ENCODE measurements around the gene KCTD17. TPM values are rescaled to one million over a fixed set of nuclear protein-coding genes. Genes with fewer than 3 reads are reported as not detected.
"Not testable (repeated sequence)": the region's sequence is repeated elsewhere in the genome, so short reads cannot be mapped to it uniquely, and the experiment has no call there.

The KCTD17 gene
- total RNA-seq, 1 donor from 2014 or later = 11.0 TPM

DNA sequence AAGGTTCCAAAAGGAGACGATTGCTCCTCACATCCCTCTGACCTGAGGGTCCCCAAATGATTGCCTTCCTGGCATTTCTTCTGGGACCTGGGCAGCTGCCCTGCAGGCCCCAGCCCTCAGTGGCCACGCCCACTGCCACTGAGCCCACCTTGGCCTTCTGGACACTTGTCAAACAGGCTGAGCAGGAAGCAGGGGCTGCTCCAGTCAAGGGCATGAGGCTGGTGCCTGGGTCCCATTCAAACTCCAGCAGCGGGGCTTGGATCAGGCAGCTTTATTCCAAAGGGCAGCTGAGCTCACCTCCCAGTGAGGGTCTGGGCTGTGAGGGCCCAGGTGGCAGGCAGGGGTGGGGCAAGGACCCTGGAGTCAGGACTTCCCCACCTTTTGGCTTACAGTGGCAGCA is 13.6 kb downstream of the KCTD17 start:
- Histone ChIP-seq H3K4me3 (ENCODE audit: low read length in 3 of 3) (no peak overlapping the region), H3K9ac (ENCODE audit: low read depth in 1 of 3, low read length in 3 of 3) (no peak overlapping the region), H3K36me3 (ENCODE audit: control insufficient read depth in 3 of 3, insufficient read depth in 3 of 3, low read length in 3 of 3) (no peaks in the 10 kb centered on the region), H3K27me3 (ENCODE audit: control insufficient read depth in 3 of 3, insufficient read depth in 3 of 3, low read length in 3 of 3) (peaks cover 30 to 38% (median 33%) of the 10 kb centered on the region in 3 donors), H3K4me1 (ENCODE audit: control insufficient read depth in 3 of 3, insufficient read depth in 3 of 3, low read length in 3 of 3) (no peaks in the 10 kb centered on the region), H3K9me3 (ENCODE audit: control insufficient read depth in 3 of 3, low read length in 3 of 3) (no peaks in the 10 kb centered on the region), H3K27ac (ENCODE audit: low read depth, low read length) (no peak overlapping the region)

DNA sequence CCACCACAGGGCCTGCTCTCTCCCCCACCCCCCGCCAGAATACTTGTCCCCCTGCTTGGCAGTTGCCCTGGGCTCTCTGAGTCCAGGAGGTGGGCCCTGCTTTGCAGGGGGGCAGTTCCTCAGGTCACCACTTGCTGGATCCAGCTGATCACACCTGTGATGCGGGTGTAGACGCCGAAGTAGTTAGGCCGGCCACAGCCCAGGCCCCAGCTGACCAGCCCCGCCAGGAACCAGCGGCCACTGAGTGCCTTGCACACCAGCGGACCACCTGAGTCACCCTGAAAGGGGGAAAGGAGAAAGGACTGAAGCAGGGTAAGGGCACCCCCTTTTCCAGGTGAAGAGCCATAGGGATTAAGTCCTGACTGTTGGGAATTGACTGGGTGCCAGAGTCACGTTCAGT is 14.4 kb downstream of the KCTD17 start:
- Histone ChIP-seq H3K36me3 (ENCODE audit: control insufficient read depth in 3 of 3, insufficient read depth in 3 of 3, low read length in 3 of 3) (no peaks in the 10 kb centered on the region), H3K9me3 (ENCODE audit: control insufficient read depth in 3 of 3, low read length in 3 of 3) (no peaks in the 10 kb centered on the region), H3K27me3 (ENCODE audit: control insufficient read depth in 3 of 3, insufficient read depth in 3 of 3, low read length in 3 of 3) (peaks cover 36 to 43% (median 41%) of the 10 kb centered on the region in 3 donors), H3K4me1 (ENCODE audit: control insufficient read depth in 3 of 3, insufficient read depth in 3 of 3, low read length in 3 of 3) (no peaks in the 10 kb centered on the region), H3K9ac (ENCODE audit: low read depth in 1 of 3, low read length in 3 of 3) (no peak overlapping the region), H3K4me3 (ENCODE audit: low read length in 3 of 3) (no peak overlapping the region), H3K27ac (ENCODE audit: low read depth, low read length) (no peak overlapping the region)

DNA sequence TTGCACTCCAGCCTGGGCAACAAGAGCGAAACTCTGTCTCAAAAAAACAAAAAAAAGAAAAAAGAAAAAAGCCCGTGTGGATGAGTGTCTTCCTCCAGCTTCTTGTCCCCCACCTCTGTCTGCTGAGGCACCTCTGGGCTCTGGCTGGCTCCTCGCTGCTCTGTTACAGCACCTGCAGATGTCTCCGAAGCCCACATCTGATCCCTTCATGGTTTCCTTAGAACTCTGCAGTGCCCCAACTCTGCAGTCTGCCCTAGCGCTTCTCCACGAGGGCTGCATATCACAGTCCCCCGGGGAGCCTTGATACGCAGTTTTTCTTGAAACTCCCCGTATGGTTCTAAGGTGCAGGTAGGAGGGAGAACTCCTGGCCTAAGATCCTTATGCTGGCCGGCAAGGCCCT is 15.9 kb downstream of the KCTD17 start:
- Histone ChIP-seq H3K4me1 (ENCODE audit: control insufficient read depth in 3 of 3, insufficient read depth in 3 of 3, low read length in 3 of 3) (no peaks in the 10 kb centered on the region), H3K36me3 (ENCODE audit: control insufficient read depth in 3 of 3, insufficient read depth in 3 of 3, low read length in 3 of 3) (no peaks in the 10 kb centered on the region), H3K27me3 (ENCODE audit: control insufficient read depth in 3 of 3, insufficient read depth in 3 of 3, low read length in 3 of 3) (peaks cover 39 to 55% (median 49%) of the 10 kb centered on the region in 3 donors), H3K9ac (ENCODE audit: low read depth in 1 of 3, low read length in 3 of 3) (no peak overlapping the region), H3K4me3 (ENCODE audit: low read length in 3 of 3) (no peak overlapping the region), H3K9me3 (ENCODE audit: control insufficient read depth in 3 of 3, low read length in 3 of 3) (no peaks in the 10 kb centered on the region), H3K27ac (ENCODE audit: low read depth, low read length) (no peak overlapping the region)

DNA sequence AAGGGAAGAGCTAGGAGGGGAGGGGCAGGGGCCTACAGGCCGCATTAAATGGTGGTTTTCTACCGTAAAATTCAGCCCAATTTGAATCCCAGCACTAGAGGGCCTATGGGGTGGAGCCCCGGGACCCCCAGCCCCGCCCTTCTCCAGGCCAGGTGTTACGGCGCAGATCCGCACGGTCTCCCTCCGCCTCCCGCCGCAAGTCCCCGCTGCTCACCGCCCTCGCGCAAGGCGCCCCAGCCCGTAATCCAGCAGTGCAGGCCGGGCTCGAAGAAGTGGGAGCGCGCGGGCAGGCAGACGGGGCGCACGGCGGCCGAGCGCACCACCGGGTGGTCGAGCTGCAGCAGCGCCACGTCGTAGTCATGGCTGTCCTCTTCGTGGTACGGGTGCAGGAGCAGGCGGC is 17.3 kb downstream of the KCTD17 start:
- H3K4me3 ChIP-seq (ENCODE audit: low read length in 3 of 3) = no peak overlapping the region
- H3K36me3 ChIP-seq (ENCODE audit: control insufficient read depth in 3 of 3, insufficient read depth in 3 of 3, low read length in 3 of 3) = no peaks in the 10 kb centered on the region
- H3K9ac ChIP-seq (ENCODE audit: low read depth in 1 of 3, low read length in 3 of 3) = no peak overlapping the region
- no peak overlapping the region for H3K27ac ChIP-seq (ENCODE audit: low read depth, low read length)
- no peaks in the 10 kb centered on the region for H3K9me3 ChIP-seq (ENCODE audit: control insufficient read depth in 3 of 3, low read length in 3 of 3)
- peaks cover 50 to 66% (median 55%) of the 10 kb centered on the region in 3 donors for H3K27me3 ChIP-seq (ENCODE audit: control insufficient read depth in 3 of 3, insufficient read depth in 3 of 3, low read length in 3 of 3)
- H3K4me1 ChIP-seq (ENCODE audit: control insufficient read depth in 3 of 3, insufficient read depth in 3 of 3, low read length in 3 of 3) = no peaks in the 10 kb centered on the region

DNA sequence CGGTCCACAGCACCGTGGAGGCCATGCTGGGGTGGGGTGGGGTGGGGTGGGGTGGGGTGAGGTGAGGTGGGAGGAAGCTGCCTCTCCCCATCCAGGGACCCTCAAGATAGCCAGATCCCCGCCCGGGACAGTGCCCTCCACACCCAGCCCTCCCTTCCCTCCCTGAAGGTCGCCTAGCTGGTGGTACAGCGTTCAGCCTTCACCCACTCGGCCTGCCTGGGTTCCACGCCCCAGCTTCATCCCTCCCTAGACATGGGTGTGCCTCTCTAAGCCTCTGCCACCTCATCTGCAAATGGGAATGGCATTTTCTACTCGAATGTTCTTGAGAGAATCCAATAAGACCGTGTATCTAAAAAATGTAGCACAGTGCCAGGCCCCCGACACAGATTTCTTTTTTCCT is 17.8 kb downstream of the KCTD17 start:
- Histone ChIP-seq H3K27ac (ENCODE audit: low read depth, low read length) (no peak overlapping the region), H3K9ac (ENCODE audit: low read depth in 1 of 3, low read length in 3 of 3) (no peak overlapping the region), H3K9me3 (ENCODE audit: control insufficient read depth in 3 of 3, low read length in 3 of 3) (no peaks in the 10 kb centered on the region), H3K4me3 (ENCODE audit: low read length in 3 of 3) (no peak overlapping the region), H3K27me3 (ENCODE audit: control insufficient read depth in 3 of 3, insufficient read depth in 3 of 3, low read length in 3 of 3) (peaks cover 54 to 70% (median 59%) of the 10 kb centered on the region in 3 donors), H3K36me3 (ENCODE audit: control insufficient read depth in 3 of 3, insufficient read depth in 3 of 3, low read length in 3 of 3) (no peaks in the 10 kb centered on the region), H3K4me1 (ENCODE audit: control insufficient read depth in 3 of 3, insufficient read depth in 3 of 3, low read length in 3 of 3) (no peaks in the 10 kb centered on the region)

DNA sequence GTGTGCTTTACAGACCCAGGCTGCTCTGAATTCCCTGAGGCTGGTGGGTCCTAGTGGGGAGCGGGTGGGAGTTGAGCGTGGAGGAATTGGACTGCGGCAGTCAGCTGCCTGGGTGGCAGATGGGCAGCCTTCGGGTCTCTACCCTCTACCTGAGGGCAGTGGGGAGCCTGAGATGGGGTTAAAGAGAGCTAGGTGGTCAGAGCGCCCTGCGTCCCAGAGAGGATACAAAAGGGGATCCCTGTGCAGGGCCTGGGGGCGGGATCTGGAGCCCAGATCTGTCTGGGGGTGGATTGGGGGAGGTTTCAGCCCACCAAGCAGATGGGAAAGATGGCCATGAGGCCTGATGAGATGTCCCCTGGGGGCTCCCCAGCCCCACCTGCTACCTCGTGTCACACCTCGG is 18.2 kb downstream of the KCTD17 start:
- H3K36me3 ChIP-seq (ENCODE audit: control insufficient read depth in 3 of 3, insufficient read depth in 3 of 3, low read length in 3 of 3) = no peaks in the 10 kb centered on the region
- peaks cover 58 to 74% (median 63%) of the 10 kb centered on the region in 3 donors for H3K27me3 ChIP-seq (ENCODE audit: control insufficient read depth in 3 of 3, insufficient read depth in 3 of 3, low read length in 3 of 3)
- no peaks in the 10 kb centered on the region for H3K9me3 ChIP-seq (ENCODE audit: control insufficient read depth in 3 of 3, low read length in 3 of 3)
- no peak overlapping the region for H3K4me3 ChIP-seq (ENCODE audit: low read length in 3 of 3)
- no peaks in the 10 kb centered on the region for H3K4me1 ChIP-seq (ENCODE audit: control insufficient read depth in 3 of 3, insufficient read depth in 3 of 3, low read length in 3 of 3)
- H3K9ac ChIP-seq (ENCODE audit: low read depth in 1 of 3, low read length in 3 of 3) = no peak overlapping the region
- no peak overlapping the region for H3K27ac ChIP-seq (ENCODE audit: low read depth, low read length)

DNA sequence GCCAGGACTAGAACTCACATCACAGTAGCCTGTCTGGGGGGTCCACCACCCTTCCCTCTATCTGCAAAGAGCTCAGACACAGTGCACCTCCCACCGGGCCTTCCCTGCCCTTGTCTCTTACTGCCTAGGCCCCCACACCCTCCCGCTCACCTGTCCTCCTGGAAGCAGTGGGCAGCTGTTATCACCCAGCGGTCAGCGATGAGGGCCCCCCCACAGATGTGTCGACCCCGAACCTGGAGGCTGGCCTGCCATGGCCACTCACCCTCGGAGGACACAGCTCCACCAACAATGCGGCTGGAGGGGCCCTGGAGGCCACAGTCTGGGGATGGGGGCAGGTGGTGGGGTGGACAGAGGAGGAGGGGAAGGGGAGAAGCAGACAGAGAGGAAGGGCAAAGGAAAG is 18.8 kb downstream of the KCTD17 start:
- Histone ChIP-seq H3K36me3 (ENCODE audit: control insufficient read depth in 3 of 3, insufficient read depth in 3 of 3, low read length in 3 of 3) (no peaks in the 10 kb centered on the region), H3K9ac (ENCODE audit: low read depth in 1 of 3, low read length in 3 of 3) (no peak overlapping the region), H3K4me3 (ENCODE audit: low read length in 3 of 3) (no peak overlapping the region), H3K27ac (ENCODE audit: low read depth, low read length) (no peak overlapping the region), H3K9me3 (ENCODE audit: control insufficient read depth in 3 of 3, low read length in 3 of 3) (no peaks in the 10 kb centered on the region), H3K4me1 (ENCODE audit: control insufficient read depth in 3 of 3, insufficient read depth in 3 of 3, low read length in 3 of 3) (no peaks in the 10 kb centered on the region), H3K27me3 (ENCODE audit: control insufficient read depth in 3 of 3, insufficient read depth in 3 of 3, low read length in 3 of 3) (peaks cover 64 to 80% (median 69%) of the 10 kb centered on the region in 3 donors)

DNA sequence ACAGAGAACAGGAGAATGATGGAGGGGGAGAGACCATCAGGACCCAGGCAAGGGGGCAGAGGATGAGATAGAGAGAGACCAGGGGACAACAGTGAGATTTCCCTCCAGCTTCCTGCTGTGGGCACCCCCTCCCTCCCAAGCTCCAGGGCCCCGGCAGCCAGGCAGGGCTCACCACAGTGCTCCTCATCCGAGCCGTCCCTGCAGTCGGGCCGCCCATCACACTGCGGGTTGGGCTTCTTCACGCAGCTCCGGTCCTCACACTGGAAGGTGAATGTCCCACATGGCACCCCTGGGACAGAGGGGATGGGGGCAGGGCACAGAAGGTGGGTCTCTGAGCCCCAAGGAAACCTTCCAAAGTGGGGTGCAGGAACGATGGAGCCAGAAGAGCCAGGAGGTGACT is 19.2 kb downstream of the KCTD17 start:
- Histone ChIP-seq H3K36me3 (ENCODE audit: control insufficient read depth in 3 of 3, insufficient read depth in 3 of 3, low read length in 3 of 3) (no peaks in the 10 kb centered on the region), H3K27me3 (ENCODE audit: control insufficient read depth in 3 of 3, insufficient read depth in 3 of 3, low read length in 3 of 3) (peaks cover 65 to 78% (median 71%) of the 10 kb centered on the region in 3 donors), H3K4me3 (ENCODE audit: low read length in 3 of 3) (no peak overlapping the region), H3K9me3 (ENCODE audit: control insufficient read depth in 3 of 3, low read length in 3 of 3) (no peaks in the 10 kb centered on the region), H3K9ac (ENCODE audit: low read depth in 1 of 3, low read length in 3 of 3) (no peak overlapping the region), H3K4me1 (ENCODE audit: control insufficient read depth in 3 of 3, insufficient read depth in 3 of 3, low read length in 3 of 3) (no peaks in the 10 kb centered on the region), H3K27ac (ENCODE audit: low read depth, low read length) (no peak overlapping the region)

DNA sequence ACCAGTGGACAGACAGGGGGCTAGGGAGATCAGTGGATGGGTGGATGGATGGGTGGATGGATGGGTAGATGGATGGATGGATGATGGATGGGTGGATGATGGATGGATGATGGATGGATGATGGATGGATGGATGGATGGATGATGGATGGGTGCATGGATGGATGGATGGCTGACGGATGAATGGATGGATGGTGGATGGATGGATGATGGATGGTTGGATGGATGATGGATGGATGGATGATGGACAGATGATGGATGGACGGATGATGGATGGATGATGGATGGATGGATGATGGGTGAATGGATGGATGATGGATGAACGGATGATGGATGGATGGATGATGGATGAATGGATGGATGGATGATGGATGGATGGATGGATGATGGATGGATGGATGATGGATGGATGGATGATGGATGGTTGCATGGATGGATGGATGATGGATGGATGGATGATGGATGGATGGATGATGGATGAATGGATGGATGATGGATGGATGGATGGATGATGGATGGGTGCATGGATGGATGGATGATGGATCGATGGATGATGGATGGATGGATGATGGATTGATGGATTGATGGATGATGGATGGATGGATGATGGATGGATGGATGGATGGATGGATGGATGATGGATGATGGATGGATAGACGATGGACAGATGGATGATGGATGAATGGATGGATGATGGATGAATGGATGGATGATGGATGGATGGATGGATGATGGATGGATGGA is 20.5 kb downstream of the KCTD17 start:
- not testable (repeated sequence) for H3K36me3 ChIP-seq (ENCODE audit: control insufficient read depth in 3 of 3, insufficient read depth in 3 of 3, low read length in 3 of 3); H3K4me1 ChIP-seq (ENCODE audit: control insufficient read depth in 3 of 3, insufficient read depth in 3 of 3, low read length in 3 of 3); H3K9me3 ChIP-seq (ENCODE audit: control insufficient read depth in 3 of 3, low read length in 3 of 3); H3K9ac ChIP-seq (ENCODE audit: low read depth in 1 of 3, low read length in 3 of 3); H3K27ac ChIP-seq (ENCODE audit: low read depth, low read length); H3K4me3 ChIP-seq (ENCODE audit: low read length in 3 of 3)
- peaks cover 69 to 78% (median 76%) of the 10 kb centered on the region in 3 donors for H3K27me3 ChIP-seq (ENCODE audit: control insufficient read depth in 3 of 3, insufficient read depth in 3 of 3, low read length in 3 of 3)

DNA sequence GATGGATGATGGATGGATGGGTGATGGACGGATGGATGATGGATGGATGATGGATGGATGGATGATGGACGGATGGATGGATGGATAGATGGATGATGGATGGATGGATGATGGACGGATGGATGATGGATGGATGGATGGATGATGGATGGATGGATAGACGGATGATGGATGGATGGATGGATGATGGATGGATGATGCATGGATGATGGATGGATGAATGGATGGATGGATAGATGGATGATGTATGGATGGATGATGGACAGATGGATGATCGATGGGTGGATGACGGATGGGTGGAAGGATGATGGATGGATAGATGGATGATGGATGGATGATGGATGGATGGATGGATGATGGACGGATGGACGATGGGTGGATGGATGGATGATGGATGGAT is 21.1 kb downstream of the KCTD17 start:
- Histone ChIP-seq H3K27ac (ENCODE audit: low read depth, low read length) (no peak overlapping the region), H3K27me3 (ENCODE audit: control insufficient read depth in 3 of 3, insufficient read depth in 3 of 3, low read length in 3 of 3) (peaks cover 69 to 79% (median 75%) of the 10 kb centered on the region in 3 donors), H3K9me3 (ENCODE audit: control insufficient read depth in 3 of 3, low read length in 3 of 3) (no peaks in the 10 kb centered on the region), H3K4me1 (ENCODE audit: control insufficient read depth in 3 of 3, insufficient read depth in 3 of 3, low read length in 3 of 3) (no peaks in the 10 kb centered on the region), H3K4me3 (ENCODE audit: low read length in 3 of 3) (no peak overlapping the region), H3K36me3 (ENCODE audit: control insufficient read depth in 3 of 3, insufficient read depth in 3 of 3, low read length in 3 of 3) (no peaks in the 10 kb centered on the region), H3K9ac (ENCODE audit: low read depth in 1 of 3, low read length in 3 of 3) (no peak overlapping the region)
